ENCODE measurements around the gene CCT7.

The CCT7 gene

DNA sequence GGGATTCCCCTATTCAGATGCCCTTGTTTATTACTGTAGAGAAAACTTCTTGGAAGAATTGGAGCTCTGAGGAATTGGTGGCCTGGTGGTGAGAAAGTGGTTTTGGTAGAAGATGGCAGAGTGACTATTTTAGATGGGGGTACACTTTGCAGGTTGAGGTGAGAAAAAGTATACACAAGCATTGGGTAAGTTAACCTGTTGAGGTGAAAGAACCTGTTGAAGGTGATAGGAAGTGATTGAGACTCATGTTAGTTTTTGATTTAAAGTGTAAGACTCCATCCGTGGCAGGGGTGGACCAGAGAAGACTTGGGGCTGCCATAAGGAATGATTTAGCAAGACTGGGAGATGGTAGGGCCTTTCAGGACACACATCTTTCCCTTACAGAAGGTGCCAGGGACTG is 3.1 kb downstream of the CCT7 start:
- no peak for TF ChIP-seq EZH2phosphoT487 (IDR thresholded peaks at IDR 0.05; ENCODE audit: borderline replicate concordance, low read length)
- TF ChIP-seq, protein P1, sequence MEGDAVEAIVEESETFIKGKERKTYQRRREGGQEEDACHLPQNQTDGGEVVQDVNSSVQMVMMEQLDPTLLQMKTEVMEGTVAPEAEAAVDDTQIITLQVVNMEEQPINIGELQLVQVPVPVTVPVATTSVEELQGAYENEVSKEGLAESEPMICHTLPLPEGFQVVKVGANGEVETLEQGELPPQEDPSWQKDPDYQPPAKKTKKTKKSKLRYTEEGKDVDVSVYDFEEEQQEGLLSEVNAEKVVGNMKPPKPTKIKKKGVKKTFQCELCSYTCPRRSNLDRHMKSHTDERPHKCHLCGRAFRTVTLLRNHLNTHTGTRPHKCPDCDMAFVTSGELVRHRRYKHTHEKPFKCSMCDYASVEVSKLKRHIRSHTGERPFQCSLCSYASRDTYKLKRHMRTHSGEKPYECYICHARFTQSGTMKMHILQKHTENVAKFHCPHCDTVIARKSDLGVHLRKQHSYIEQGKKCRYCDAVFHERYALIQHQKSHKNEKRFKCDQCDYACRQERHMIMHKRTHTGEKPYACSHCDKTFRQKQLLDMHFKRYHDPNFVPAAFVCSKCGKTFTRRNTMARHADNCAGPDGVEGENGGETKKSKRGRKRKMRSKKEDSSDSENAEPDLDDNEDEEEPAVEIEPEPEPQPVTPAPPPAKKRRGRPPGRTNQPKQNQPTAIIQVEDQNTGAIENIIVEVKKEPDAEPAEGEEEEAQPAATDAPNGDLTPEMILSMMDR (IDR thresholded peaks at IDR 0.05; ENCODE audit: low read depth, low read length, poor library complexity, severe bottlenecking), result no peak
- Histone ChIP-seq H3K4me3 (ENCODE audit: low read length) (peak overlapping the region; percentile 15; the same call in 1 of the 2 replicates), H4K20me1 (ENCODE audit: control insufficient read depth, insufficient read depth, low read depth, low read length) (peaks cover 41% of the 10 kb centered on the region), H3F3A (ENCODE audit: control insufficient read depth, insufficient read depth) (no peaks in the 10 kb centered on the region), H3K4me2 (ENCODE audit: low read length) (peak overlapping the region; percentile 99), H3K27ac (ENCODE audit: low read depth, low read length) (no peak overlapping the region), H3K27me3 (ENCODE audit: control insufficient read depth, low read length) (no peaks in the 10 kb centered on the region), H3K36me3 (ENCODE audit: control insufficient read depth, low read length) (peaks cover 77% of the 10 kb centered on the region), H3K9me3 (ENCODE audit: control insufficient read depth, insufficient read depth, low read length) (no peaks in the 10 kb centered on the region), H3K79me2 (ENCODE audit: control insufficient read depth, low read length) (peaks cover 93% of the 10 kb centered on the region), H3K9me2 (replicated peaks; ENCODE audit: control insufficient read depth, low read length) (no peaks in the 10 kb centered on the region), H3K4me1 (ENCODE audit: control insufficient read depth, low read length) (peaks cover 34% of the 10 kb centered on the region)

DNA sequence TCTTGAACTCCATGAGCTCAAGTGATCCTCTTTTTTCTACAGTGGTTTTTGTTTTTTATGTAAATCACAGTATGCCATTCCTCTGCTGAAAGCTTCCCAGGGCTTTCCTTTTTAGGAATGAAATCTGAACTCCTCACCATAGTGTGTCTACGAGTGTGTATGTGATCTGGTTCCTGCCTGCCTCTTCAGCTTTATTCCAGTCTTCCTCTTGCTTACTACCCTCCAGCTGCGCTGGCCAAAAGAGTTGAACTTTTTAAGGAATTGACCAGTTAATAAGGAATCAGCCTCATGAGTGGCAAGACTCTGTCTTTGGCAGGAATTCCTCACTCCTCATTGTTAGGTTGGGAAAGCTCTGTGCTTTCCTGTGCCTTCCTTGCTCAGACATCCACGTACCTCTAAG is 4.0 kb downstream of the CCT7 start:
- Histone ChIP-seq H3F3A (ENCODE audit: control insufficient read depth, insufficient read depth) (no peaks in the 10 kb centered on the region), H3K9me3 (ENCODE audit: control insufficient read depth, insufficient read depth, low read length) (no peaks in the 10 kb centered on the region), H3K9me2 (replicated peaks; ENCODE audit: control insufficient read depth, low read length) (no peaks in the 10 kb centered on the region), H3K4me1 (ENCODE audit: control insufficient read depth, low read length) (peaks cover 28% of the 10 kb centered on the region), H3K27me3 (ENCODE audit: control insufficient read depth, low read length) (no peaks in the 10 kb centered on the region), H3K79me2 (ENCODE audit: control insufficient read depth, low read length) (peaks cover 94% of the 10 kb centered on the region), H4K20me1 (ENCODE audit: control insufficient read depth, insufficient read depth, low read depth, low read length) (peaks cover 41% of the 10 kb centered on the region), H3K4me2 (ENCODE audit: low read length) (no peak overlapping the region), H3K27ac (ENCODE audit: low read depth, low read length) (no peak overlapping the region), H3K4me3 (ENCODE audit: low read length) (no peak overlapping the region), H3K36me3 (ENCODE audit: control insufficient read depth, low read length) (peaks cover 85% of the 10 kb centered on the region)
- no peak for TF ChIP-seq EZH2phosphoT487 (IDR thresholded peaks at IDR 0.05; ENCODE audit: borderline replicate concordance, low read length)
- TF ChIP-seq, protein P1 (IDR thresholded peaks at IDR 0.05; ENCODE audit: low read depth, low read length, poor library complexity, severe bottlenecking), result no peak

DNA sequence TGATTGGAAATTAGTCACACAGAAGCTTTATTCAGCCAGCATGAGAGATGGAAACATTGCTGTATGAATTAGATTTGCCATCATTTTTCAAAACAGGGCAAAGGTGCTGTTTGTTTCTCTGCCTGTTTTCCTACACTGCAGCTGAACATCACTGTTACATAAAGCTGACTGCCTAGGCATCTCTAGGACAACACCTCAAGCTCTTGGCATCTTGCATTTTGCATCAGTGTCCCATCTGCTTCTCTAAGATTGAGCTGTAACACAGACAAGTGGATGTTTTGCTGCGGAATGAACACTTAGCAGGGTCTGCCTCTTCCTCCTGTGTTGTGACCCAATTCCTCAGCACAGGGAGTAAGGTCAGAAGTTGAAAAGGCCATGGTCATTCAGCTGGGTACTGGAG is 4.9 kb downstream of the CCT7 start:
- H4K20me1 ChIP-seq (ENCODE audit: control insufficient read depth, insufficient read depth, low read depth, low read length), result peaks cover 41% of the 10 kb centered on the region
- H3F3A ChIP-seq (ENCODE audit: control insufficient read depth, insufficient read depth), result no peaks in the 10 kb centered on the region
- H3K4me3 ChIP-seq (ENCODE audit: low read length), result no peak overlapping the region
- H3K9me2 ChIP-seq (replicated peaks; ENCODE audit: control insufficient read depth, low read length), result no peaks in the 10 kb centered on the region
- peaks cover 93% of the 10 kb centered on the region for H3K36me3 ChIP-seq (ENCODE audit: control insufficient read depth, low read length)
- no peaks in the 10 kb centered on the region for H3K27me3 ChIP-seq (ENCODE audit: control insufficient read depth, low read length)
- H3K4me2 ChIP-seq (ENCODE audit: low read length), result no peak overlapping the region
- no peak overlapping the region for H3K27ac ChIP-seq (ENCODE audit: low read depth, low read length)
- H3K4me1 ChIP-seq (ENCODE audit: control insufficient read depth, low read length), result peaks cover 26% of the 10 kb centered on the region
- H3K9me3 ChIP-seq (ENCODE audit: control insufficient read depth, insufficient read depth, low read length), result no peaks in the 10 kb centered on the region
- H3K79me2 ChIP-seq (ENCODE audit: control insufficient read depth, low read length), result peaks cover 96% of the 10 kb centered on the region
- no peak for TF ChIP-seq EZH2phosphoT487 (IDR thresholded peaks at IDR 0.05; ENCODE audit: borderline replicate concordance, low read length)
- TF ChIP-seq, protein P1 (IDR thresholded peaks at IDR 0.05; ENCODE audit: low read depth, low read length, poor library complexity, severe bottlenecking), result no peak

All from DOHH2 (cell line).